Endothelial cell of umbilical vein (primary cell): ENCODE data around the gene PRSS53. TPM values are rescaled to one million over a fixed set of nuclear protein-coding genes. Genes with fewer than 3 reads are reported as not detected.

Experiments
- BruUV-seq: library from RNA; stranded (reverse); fragments of 400-500 nt; replicated peaks from 2 replicates; lab custom pipeline; 2021; lab: Mats Ljungman, UMichigan
- CTCF ChIA-PET: fragments of 300-600, 350-600 bp; sonication (Branson Sonifier 250); formaldehyde crosslinking; loops from one replicate; lab custom pipeline; 2021; ENCODE audit warnings: antibody characterized with exemption, inconsistent platforms; lab: Charles Lee
- POLR2A ChIA-PET: fragments of 300-600, 350-600 bp; sonication (Branson Sonifier 250); formaldehyde crosslinking; loops from one replicate; lab custom pipeline; 2021; ENCODE audit warnings: antibody characterized with exemption, inconsistent platforms; lab: Charles Lee
- DNase-seq: peaks from one replicate; pipeline ENCODE4 v3.0.0-alpha.2; 2011; ENCODE audit warnings: low read depth, low spot score
- FAIRE-seq: peaks from 2 replicates; lab custom pipeline; 2011; peaks lifted over from hg19 to GRCh38; lab: Jason Lieb, UNC
- H2AFZ ChIP-seq: 2 replicates; pipeline ENCODE4 v1.6.0; 2012; ENCODE audit warnings: low read depth, low read length, control low read depth, inconsistent platforms
- H3K27ac ChIP-seq: 2 replicates; pipeline ENCODE4 v1.5.1; 2011; ENCODE audit warnings: low read depth, mild to moderate bottlenecking, control low read depth, low read length, moderate library complexity; ENCODE audit not compliant: insufficient read depth
- H3K27me3 ChIP-seq, 2 experiments: 2 replicates each; pipeline versions ENCODE4 v1.6.0 to v1.6.1; 2011; ENCODE audit warnings: low read length in 2 of 2, mixed read lengths in 1 of 2; ENCODE audit not compliant: control insufficient read depth in 2 of 2, insufficient read depth in 2 of 2
- H3K36me3 ChIP-seq, 2 experiments: 2 replicates in 1 of 2; 3 replicates in 1 of 2; pipeline ENCODE4 v1.5.1; 2011; ENCODE audit warnings: low read length in 2 of 2, mild to moderate bottlenecking in 1 of 2, moderate library complexity in 1 of 2; ENCODE audit not compliant: control insufficient read depth in 2 of 2, insufficient read depth in 2 of 2; ENCODE audit errors: extremely low read depth in 1 of 2
- H3K4me1 ChIP-seq: 3 replicates; pipeline ENCODE4 v1.5.1; 2011; ENCODE audit warnings: mild to moderate bottlenecking, low read length; ENCODE audit not compliant: control insufficient read depth, insufficient read depth; ENCODE audit errors: extremely low read depth
- H3K4me2 ChIP-seq: 2 replicates; pipeline ENCODE4 v1.6.1; 2011; ENCODE audit warnings: low read length, control low read depth, mixed read lengths; ENCODE audit not compliant: insufficient read depth
- H3K4me3 ChIP-seq, 3 experiments: fragments of 200-600 bp in 1 of 3; sonication (generic), shearing (Covaris generic) in 1 of 3; replicated peaks in 1 of 3; 2 replicates each; pipeline ENCODE4 v1.5.1; 2011 to 2016; ENCODE audit warnings: control low read depth in 3 of 3, low read length in 3 of 3, mild to moderate bottlenecking in 2 of 3, inconsistent platforms in 1 of 3, low read depth in 1 of 3, moderate library complexity in 1 of 3; ENCODE audit not compliant: insufficient read depth in 1 of 3
- H3K79me2 ChIP-seq: 2 replicates; pipeline ENCODE4 v1.6.0; 2012; ENCODE audit warnings: low read length, inconsistent platforms; ENCODE audit not compliant: control insufficient read depth, insufficient read depth
- H3K9ac ChIP-seq: replicated peaks from 2 replicates; pipeline ENCODE3; 2011; ENCODE audit warnings: low read length, control low read depth; ENCODE audit not compliant: insufficient read depth; ENCODE audit errors: extremely low read depth
- H3K9me1 ChIP-seq: replicated peaks from 3 replicates; pipeline ENCODE4 v1.6.0; 2011; ENCODE audit warnings: mild to moderate bottlenecking, low read length; ENCODE audit not compliant: control insufficient read depth, insufficient read depth; ENCODE audit errors: extremely low read depth
- H3K9me3 ChIP-seq: replicated peaks from 2 replicates; pipeline ENCODE4 v1.5.1; 2012; ENCODE audit warnings: low read length, inconsistent platforms; ENCODE audit not compliant: control insufficient read depth, insufficient read depth
- H4K20me1 ChIP-seq: replicated peaks from 2 replicates; pipeline ENCODE3; 2011; ENCODE audit warnings: mild to moderate bottlenecking, low read length; ENCODE audit not compliant: control insufficient read depth, insufficient read depth; ENCODE audit errors: extremely low read depth
- CTCF ChIP-seq, 2 donors: IDR thresholded peaks; 1 replicate in 1 of 2; 2 replicates in 1 of 2; pipeline ENCODE4 v1.5.1; 2011; ENCODE audit warnings: low read length in 2 of 2, mild to moderate bottlenecking in 2 of 2, moderate library complexity in 2 of 2, control low read depth in 1 of 2, inconsistent platforms in 1 of 2, low read depth in 1 of 2; ENCODE audit not compliant: insufficient read depth in 1 of 2; ENCODE audit errors: extremely low read depth in 1 of 2
- EZH2 ChIP-seq: IDR thresholded peaks from 2 replicates; pipeline ENCODE4 v1.6.1; 2012; ENCODE audit warnings: borderline replicate concordance, low read depth, mild to moderate bottlenecking, moderate library complexity, low read length, inconsistent platforms; ENCODE audit not compliant: severe bottlenecking
- FOS ChIP-seq: IDR thresholded peaks from 2 replicates; pipeline ENCODE4 v1.6.1; 2011; ENCODE audit warnings: mild to moderate bottlenecking, low read length, moderate library complexity, borderline replicate concordance; ENCODE audit not compliant: insufficient read depth
- GATA2 ChIP-seq: IDR thresholded peaks from 2 replicates; pipeline ENCODE4 v1.7.0; 2011; ENCODE audit warnings: low read depth, mild to moderate bottlenecking, moderate library complexity, mixed read lengths, low read length; ENCODE audit not compliant: insufficient read length, insufficient read depth
- JUN ChIP-seq: IDR thresholded peaks from 2 replicates; pipeline ENCODE4 v1.6.1; 2011; ENCODE audit warnings: borderline replicate concordance, low read depth; ENCODE audit not compliant: insufficient read length, insufficient read depth
- MAX ChIP-seq: IDR thresholded peaks from 2 replicates; pipeline ENCODE4 v1.6.1; 2011; ENCODE audit not compliant: insufficient read depth, insufficient read length
- POLR2A ChIP-seq: IDR thresholded peaks from 2 replicates; pipeline ENCODE4 v1.6.1; 2012; ENCODE audit warnings: low read depth, mild to moderate bottlenecking, control low read depth, low read length
- POLR2AphosphoS5 ChIP-seq: IDR thresholded peaks from 2 replicates; pipeline ENCODE4 v1.6.1; 2012; ENCODE audit warnings: low read depth, mild to moderate bottlenecking, control low read depth, low read length, moderate library complexity; ENCODE audit not compliant: insufficient read depth
- dilution Hi-C: fragments of 300-500 bp; cut with MboI; formaldehyde crosslinking; loops from one replicate; pipeline ENCODE4 v1.15.0; 2019; ENCODE audit warnings: low sequenced_read_pairs; ENCODE audit not compliant: extremely low pct_ligation_motif_present
- intact Hi-C: fragments of 100-400 bp; cut with micrococcal nuclease; formaldehyde crosslinking; loops from one replicate; pipeline ENCODE4 v1.10.0; 2022
- polyA plus RNA-seq, 4 experiments: library from polyadenylated mRNA; depleted of rRNA in 3 of 4; stranded (reverse) in 3 of 4; unstranded in 1 of 4; fragments of >200 nt; gene quantifications; 2 replicates each; pipeline versions ENCODE4 v1.2.1 to v1.2.3, GENCODE V29; 2011 to 2012; ENCODE audit warnings: missing spikeins in 1 of 4
- total RNA-seq: library from RNA; stranded (reverse); gene quantifications from 2 replicates; pipeline ENCODE4 v1.2.3, GENCODE V29; 2021

Gene PRSS53
- total and polyA plus RNA-seq, 2 donors (not counting 3 experiments of a cell fraction or from before 2014, with no cell fraction given): 2.8 to 3.5 TPM

GRCh38 chr16:31118223-31119155 is 29.7 kb upstream of the PRSS53 start:
- DNase-seq (no peak), FAIRE-seq (no peak)
- intact Hi-C loops (no loop called here), dilution Hi-C loops (no loop called here)
- Histone ChIP-seq H3K4me3 (peak overlapping the region; percentile 54 to 79 (median 79)), H3K79me2 (peaks cover 14% of the 10 kb centered on the region), H4K20me1 (no peaks in the 10 kb centered on the region), H3K9me3 (no peaks in the 10 kb centered on the region), H3K4me2 (peak overlapping the region; percentile 80), H2AFZ (no peak overlapping the region), H3K9me1 (no peaks in the 10 kb centered on the region), H3K9ac (peak overlapping the region; percentile 76), H3K27ac (peak overlapping the region; percentile 64), H3K27me3 (no peaks in the 10 kb centered on the region), H3K36me3 (peaks cover 3 to 13% of the 10 kb centered on the region in 2 experiments), H3K4me1 (peaks cover 7% of the 10 kb centered on the region)
- no peak for TF ChIP-seq MAX
- no peak for TF ChIP-seq EZH2
- TF ChIP-seq POLR2A: no peak
- no peak for TF ChIP-seq GATA2
- no peak for TF ChIP-seq CTCF (IDR thresholded peaks at IDR 0.05; ENCODE audit: extremely low read depth in 1 of 2, insufficient read depth in 1 of 2, low read depth in 1 of 2, low read length in 2 of 2)
- TF ChIP-seq FOS: no peak
- TF ChIP-seq JUN: no peak
- TF ChIP-seq POLR2AphosphoS5: no peak
- TSS peak; percentile 29 for BruUV-seq
- ChIA-PET CTCF (interaction anchor here (1.0 to 1.6 kb wide), 8 partner anchors 16 to 750 kb away, joined by 3 to 27 read pairs (median 5); partner anchors contain the start of gene PRSS8), POLR2A (interaction anchor here (1.4 to 1.6 kb wide), 2 partner anchors 24 to 62 kb away, joined by 13 to 31 read pairs; partner anchors contain the start of gene FUS)
